ENCODE results near the gene PAGE5. TPM values are rescaled to one million over a fixed set of nuclear protein-coding genes. Genes with fewer than 3 reads are reported as not detected.

Gene PAGE5
- total RNA-seq, 1 experiment from 2014 or later: not detected

- Histone ChIP-seq H3K4me3 (ENCODE audit: low read depth, low read length, poor library complexity, severe bottlenecking) (no peak overlapping the region), H3K4me1 (ENCODE audit: insufficient read depth, low read length, poor library complexity, severe bottlenecking) (no peaks in the 10 kb centered on the region), H3K36me3 (ENCODE audit: insufficient read depth, low read length, poor library complexity, severe bottlenecking) (no peaks in the 10 kb centered on the region), H3K9me3 (ENCODE audit: low read depth, low read length, poor library complexity, severe bottlenecking) (no peaks in the 10 kb centered on the region), H3K27me3 (replicated peaks; ENCODE audit: insufficient read depth, low read depth, low read length, poor library complexity) (no peaks in the 10 kb centered on the region), H3K27ac (ENCODE audit: low read depth, low read length, poor library complexity, severe bottlenecking) (no peak overlapping the region)
- BruUV-seq (replicated peaks): no TSS peak
- POLR2A ChIA-PET (ENCODE audit: low non-redundant PET): no interaction called here
- CTCF ChIA-PET: no interaction called here
- intact Hi-C loops (cut with micrococcal nuclease; ENCODE audit: unreplicated experiment): no loop called here
- TF ChIP-seq CTCF (conservative IDR thresholded peaks at IDR 0.05; ENCODE audit: low read depth, low read length) (no peak), EZH2 (IDR thresholded peaks at IDR 0.05; ENCODE audit: borderline replicate concordance, low read depth, low read length, poor library complexity, severe bottlenecking) (no peak)
- DNase-seq (ENCODE audit: low spot score): no peak
Observed at GRCh38 chrX:55213381-55213780, 6.8 kb upstream of the PAGE5 start.

- no peak for DNase-seq (ENCODE audit: low spot score)
- BruUV-seq (replicated peaks): no TSS peak
- ChIA-PET CTCF (no interaction called here), POLR2A (ENCODE audit: low non-redundant PET) (no interaction called here)
- TF ChIP-seq EZH2 (IDR thresholded peaks at IDR 0.05; ENCODE audit: borderline replicate concordance, low read depth, low read length, poor library complexity, severe bottlenecking): no peak
- TF ChIP-seq CTCF (conservative IDR thresholded peaks at IDR 0.05; ENCODE audit: low read depth, low read length): no peak
- no peak overlapping the region for H3K4me3 ChIP-seq (ENCODE audit: low read depth, low read length, poor library complexity, severe bottlenecking)
- no peaks in the 10 kb centered on the region for H3K27me3 ChIP-seq (replicated peaks; ENCODE audit: insufficient read depth, low read depth, low read length, poor library complexity)
- no peak overlapping the region for H3K27ac ChIP-seq (ENCODE audit: low read depth, low read length, poor library complexity, severe bottlenecking)
- peaks cover 3% of the 10 kb centered on the region for H3K9me3 ChIP-seq (ENCODE audit: low read depth, low read length, poor library complexity, severe bottlenecking)
- H3K4me1 ChIP-seq (ENCODE audit: insufficient read depth, low read length, poor library complexity, severe bottlenecking): no peaks in the 10 kb centered on the region
- no peaks in the 10 kb centered on the region for H3K36me3 ChIP-seq (ENCODE audit: insufficient read depth, low read length, poor library complexity, severe bottlenecking)
- intact Hi-C loops (cut with micrococcal nuclease; ENCODE audit: unreplicated experiment): no loop called here
Observed at GRCh38 chrX:55240788-55241340, 20.7 kb downstream of the PAGE5 start.

GRCh38 chrX:55253528-55253927 lies 33.4 kb downstream of the PAGE5 start:
- intact Hi-C loops (cut with micrococcal nuclease; ENCODE audit: unreplicated experiment): no loop called here
- no TSS peak for BruUV-seq (replicated peaks)
- DNase-seq (ENCODE audit: low spot score): no peak
- POLR2A ChIA-PET (ENCODE audit: low non-redundant PET): no interaction called here
- Histone ChIP-seq H3K4me1 (ENCODE audit: insufficient read depth, low read length, poor library complexity, severe bottlenecking) (no peaks in the 10 kb centered on the region), H3K27ac (ENCODE audit: low read depth, low read length, poor library complexity, severe bottlenecking) (no peak overlapping the region), H3K36me3 (ENCODE audit: insufficient read depth, low read length, poor library complexity, severe bottlenecking) (no peaks in the 10 kb centered on the region), H3K27me3 (replicated peaks; ENCODE audit: insufficient read depth, low read depth, low read length, poor library complexity) (peaks cover 3% of the 10 kb centered on the region), H3K9me3 (ENCODE audit: low read depth, low read length, poor library complexity, severe bottlenecking) (peaks cover 2% of the 10 kb centered on the region), H3K4me3 (ENCODE audit: low read depth, low read length, poor library complexity, severe bottlenecking) (no peak overlapping the region)
- CTCF ChIA-PET: no interaction called here
- TF ChIP-seq EZH2 (IDR thresholded peaks at IDR 0.05; ENCODE audit: borderline replicate concordance, low read depth, low read length, poor library complexity, severe bottlenecking) (no peak), CTCF (conservative IDR thresholded peaks at IDR 0.05; ENCODE audit: low read depth, low read length) (no peak)
